Measurements from ENCODE around the gene SAMD13. TPM values are rescaled to one million over a fixed set of nuclear protein-coding genes. Genes with fewer than 3 reads are reported as not detected.

The SAMD13 gene
- total and polyA plus RNA-seq, 7 experiments from 2014 or later, result 0.27 to 0.75 (median 0.43) TPM; not detected in 2

GRCh38 chr1:84268346-84268745 lies 33.2 kb upstream of the SAMD13 start:
- Histone ChIP-seq H3K4me3 (ENCODE audit: low read length) (no peak overlapping the region), H3K36me3 (ENCODE audit: control insufficient read depth in 2 of 3, insufficient read depth in 3 of 3, low read length in 3 of 3) (no peaks in the 10 kb centered on the region), H3K4me1 (ENCODE audit: control insufficient read depth in 2 of 2, insufficient read depth in 2 of 2, low read length in 2 of 2) (no peaks in the 10 kb centered on the region), H3K27me3 (ENCODE audit: control insufficient read depth in 2 of 2, insufficient read depth in 2 of 2, low read length in 2 of 2) (no peaks in the 10 kb centered on the region), H3K27ac (ENCODE audit: low read depth, low read length) (no peak overlapping the region), H3K9me3 (ENCODE audit: control insufficient read depth in 2 of 3, low read length in 3 of 3) (no peaks in the 10 kb centered on the region)
- no peak overlapping the region for H3K27ac Mint-ChIP-seq
- H3K9me3 Mint-ChIP-seq, result no peaks in the 10 kb centered on the region
- DNase-seq (no peak), ATAC-seq (no peak)
- no peaks in the 10 kb centered on the region for H3K36me3 Mint-ChIP-seq
- no peak overlapping the region for H3K4me3 Mint-ChIP-seq
- peaks cover 8 to 11% (median 10%) of the 10 kb centered on the region in 7 donors for H3K4me1 Mint-ChIP-seq
- ChIA-PET CTCF (no interaction called here), POLR2A (no interaction called here)
- no peaks in the 10 kb centered on the region for H3K27me3 Mint-ChIP-seq
- intact Hi-C loops (cut with micrococcal nuclease), result no loop called here

DNA sequence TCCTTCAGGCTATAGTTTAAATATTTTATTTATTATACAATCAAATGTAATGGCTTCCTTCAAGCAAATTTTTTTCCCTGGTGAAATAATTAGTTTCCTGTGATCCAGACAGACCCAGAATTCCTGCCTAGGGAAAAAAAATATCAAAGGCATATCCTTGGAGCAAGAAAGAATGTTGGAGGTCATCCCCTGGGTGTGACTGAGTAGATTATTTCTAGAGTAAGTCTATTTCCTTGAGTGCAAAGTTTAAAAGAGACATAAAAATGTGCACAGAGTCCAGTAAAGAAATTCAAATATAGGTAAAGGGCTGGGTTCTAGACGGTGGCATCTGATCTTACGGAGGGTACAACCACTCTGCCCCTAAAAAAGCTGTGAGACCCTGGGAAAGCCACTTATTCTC lies 32.2 kb upstream of the SAMD13 start:
- no peak overlapping the region for H3K4me3 Mint-ChIP-seq
- intact Hi-C loops (cut with micrococcal nuclease), result no loop called here
- DNase-seq, result no peak
- ChIA-PET POLR2A (interaction anchor here (0.6 kb wide), 1 partner anchor 20 kb away, joined by 3 read pairs; no protein-coding TSS in a partner anchor), CTCF (no interaction called here)
- H3K27ac Mint-ChIP-seq, result no peak overlapping the region
- H3K4me1 ChIP-seq (ENCODE audit: control insufficient read depth in 2 of 2, insufficient read depth in 2 of 2, low read length in 2 of 2), result no peaks in the 10 kb centered on the region
- H3K27me3 ChIP-seq (ENCODE audit: control insufficient read depth in 2 of 2, insufficient read depth in 2 of 2, low read length in 2 of 2), result no peaks in the 10 kb centered on the region
- H3K9me3 ChIP-seq (ENCODE audit: control insufficient read depth in 2 of 3, low read length in 3 of 3), result no peaks in the 10 kb centered on the region
- H3K4me3 ChIP-seq (ENCODE audit: low read length), result no peak overlapping the region
- H3K27me3 Mint-ChIP-seq, result peaks cover 0 to 3% (median 0%) of the 10 kb centered on the region in 5 donors
- H3K36me3 Mint-ChIP-seq, result no peaks in the 10 kb centered on the region
- no peak overlapping the region for H3K27ac ChIP-seq (ENCODE audit: low read depth, low read length)
- peaks cover 0 to 3% (median 0%) of the 10 kb centered on the region in 11 donors for H3K9me3 Mint-ChIP-seq
- H3K4me1 Mint-ChIP-seq, result peaks cover 8 to 11% (median 10%) of the 10 kb centered on the region in 7 donors
- no peak for ATAC-seq
- H3K36me3 ChIP-seq (ENCODE audit: control insufficient read depth in 2 of 3, insufficient read depth in 3 of 3, low read length in 3 of 3), result no peaks in the 10 kb centered on the region

DNA sequence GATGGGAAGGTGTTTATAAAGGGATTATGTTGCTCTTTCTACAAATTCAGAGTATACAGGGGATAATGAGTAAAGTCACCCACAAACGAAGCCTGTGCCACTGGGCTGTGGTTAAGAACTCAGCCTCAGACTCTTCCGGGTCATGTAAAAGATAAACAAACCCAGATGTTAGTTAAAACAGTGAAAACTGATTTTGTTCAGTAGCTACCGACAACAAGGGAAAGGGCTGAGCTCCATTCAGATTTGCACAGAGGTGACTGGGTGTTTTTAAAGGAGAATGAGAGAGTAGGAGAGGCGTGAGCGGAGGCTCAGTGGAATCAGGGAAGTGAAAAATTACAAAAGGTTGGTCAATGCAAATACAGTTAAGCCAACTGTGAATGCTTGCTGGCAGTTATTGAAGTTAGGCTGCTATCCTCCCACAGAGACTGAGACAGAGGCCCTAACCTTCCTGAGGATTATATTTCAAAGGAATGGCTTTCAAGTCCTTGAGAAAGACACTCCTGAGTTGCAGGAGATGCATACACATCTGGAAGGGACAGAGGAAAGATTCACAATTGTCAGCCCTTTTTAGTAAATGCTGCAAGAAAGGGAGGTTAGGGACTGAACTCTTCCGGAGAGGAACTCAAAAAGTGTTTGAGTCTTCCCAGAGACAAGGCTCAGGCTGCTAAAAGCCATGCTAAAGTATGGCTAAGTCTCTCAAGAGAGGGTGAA lies 29.9 kb upstream of the SAMD13 start:
- H3K4me1 ChIP-seq (ENCODE audit: control insufficient read depth in 2 of 2, insufficient read depth in 2 of 2, low read length in 2 of 2), result no peaks in the 10 kb centered on the region
- ATAC-seq (peak; percentile 62), DNase-seq (peak in 1 of 9 donors; percentile 22)
- peaks cover 0 to 3% (median 0%) of the 10 kb centered on the region in 5 donors for H3K27me3 Mint-ChIP-seq
- H3K27me3 ChIP-seq (ENCODE audit: control insufficient read depth in 2 of 2, insufficient read depth in 2 of 2, low read length in 2 of 2), result no peaks in the 10 kb centered on the region
- no peak overlapping the region for H3K27ac ChIP-seq (ENCODE audit: low read depth, low read length)
- intact Hi-C loops (cut with micrococcal nuclease), result no loop called here
- H3K27ac Mint-ChIP-seq, result peak overlapping the region in 7 of 9 donors; percentile 11 to 84 (median 42)
- H3K9me3 Mint-ChIP-seq, result peaks cover 0 to 3% (median 0%) of the 10 kb centered on the region in 11 donors
- no peaks in the 10 kb centered on the region for H3K36me3 ChIP-seq (ENCODE audit: control insufficient read depth in 2 of 3, insufficient read depth in 3 of 3, low read length in 3 of 3)
- peaks cover 8 to 11% (median 10%) of the 10 kb centered on the region in 7 donors for H3K4me1 Mint-ChIP-seq
- ChIA-PET CTCF (no interaction called here), POLR2A (no interaction called here)
- H3K4me3 ChIP-seq (ENCODE audit: low read length), result no peak overlapping the region
- H3K36me3 Mint-ChIP-seq, result no peaks in the 10 kb centered on the region
- peak overlapping the region in 7 of 10 donors; percentile 4 to 53 (median 26) for H3K4me3 Mint-ChIP-seq
- H3K9me3 ChIP-seq (ENCODE audit: control insufficient read depth in 2 of 3, low read length in 3 of 3), result no peaks in the 10 kb centered on the region

GRCh38 chr1:84272401-84272800 lies 29.1 kb upstream of the SAMD13 start:
- peaks cover 8 to 11% (median 10%) of the 10 kb centered on the region in 7 donors for H3K4me1 Mint-ChIP-seq
- ChIA-PET CTCF (no interaction called here), POLR2A (no interaction called here)
- ATAC-seq, result no peak
- H3K27ac ChIP-seq (ENCODE audit: low read depth, low read length), result no peak overlapping the region
- peak overlapping the region in 3 of 9 donors; percentile 26 to 62 (median 37) for H3K27ac Mint-ChIP-seq
- H3K27me3 ChIP-seq (ENCODE audit: control insufficient read depth in 2 of 2, insufficient read depth in 2 of 2, low read length in 2 of 2), result no peaks in the 10 kb centered on the region
- no peaks in the 10 kb centered on the region for H3K9me3 ChIP-seq (ENCODE audit: control insufficient read depth in 2 of 3, low read length in 3 of 3)
- peaks cover 0 to 3% (median 0%) of the 10 kb centered on the region in 11 donors for H3K9me3 Mint-ChIP-seq
- intact Hi-C loops (cut with micrococcal nuclease), result no loop called here
- H3K4me3 Mint-ChIP-seq, result no peak overlapping the region
- H3K27me3 Mint-ChIP-seq, result peaks cover 0 to 3% (median 0%) of the 10 kb centered on the region in 5 donors
- no peaks in the 10 kb centered on the region for H3K4me1 ChIP-seq (ENCODE audit: control insufficient read depth in 2 of 2, insufficient read depth in 2 of 2, low read length in 2 of 2)
- no peaks in the 10 kb centered on the region for H3K36me3 ChIP-seq (ENCODE audit: control insufficient read depth in 2 of 3, insufficient read depth in 3 of 3, low read length in 3 of 3)
- no peak overlapping the region for H3K4me3 ChIP-seq (ENCODE audit: low read length)
- no peaks in the 10 kb centered on the region for H3K36me3 Mint-ChIP-seq
- DNase-seq, result no peak

- POLR2A ChIA-PET, result no interaction called here
- CTCF ChIA-PET, result no interaction called here
- Mint-ChIP-seq H3K4me3 (no peak overlapping the region), H3K36me3 (no peaks in the 10 kb centered on the region), H3K27ac (no peak overlapping the region), H3K27me3 (peaks cover 0 to 5% (median 1%) of the 10 kb centered on the region in 5 donors), H3K9me3 (peaks cover 0 to 3% (median 0%) of the 10 kb centered on the region in 11 donors), H3K4me1 (peaks cover 0 to 1% (median 0%) of the 10 kb centered on the region in 7 donors)
- Histone ChIP-seq H3K4me1 (ENCODE audit: control insufficient read depth in 2 of 2, insufficient read depth in 2 of 2, low read length in 2 of 2) (no peaks in the 10 kb centered on the region), H3K27ac (ENCODE audit: low read depth, low read length) (no peak overlapping the region), H3K4me3 (ENCODE audit: low read length) (no peak overlapping the region), H3K36me3 (ENCODE audit: control insufficient read depth in 2 of 3, insufficient read depth in 3 of 3, low read length in 3 of 3) (no peaks in the 10 kb centered on the region), H3K27me3 (ENCODE audit: control insufficient read depth in 2 of 2, insufficient read depth in 2 of 2, low read length in 2 of 2) (no peaks in the 10 kb centered on the region), H3K9me3 (ENCODE audit: control insufficient read depth in 2 of 3, low read length in 3 of 3) (no peaks in the 10 kb centered on the region)
- intact Hi-C loops (cut with micrococcal nuclease), result no loop called here
- DNase-seq (no peak), ATAC-seq (no peak)
These were observed 24.0 kb upstream of the SAMD13 start for GRCh38 chr1:84277343-84278059.

- H3K4me1 Mint-ChIP-seq, result peaks cover 0 to 1% (median 0%) of the 10 kb centered on the region in 7 donors
- peaks cover 0 to 3% (median 0%) of the 10 kb centered on the region in 11 donors for H3K9me3 Mint-ChIP-seq
- ATAC-seq, result peak; percentile 65
- Histone ChIP-seq H3K27me3 (ENCODE audit: control insufficient read depth in 2 of 2, insufficient read depth in 2 of 2, low read length in 2 of 2) (no peaks in the 10 kb centered on the region), H3K27ac (ENCODE audit: low read depth, low read length) (no peak overlapping the region), H3K4me1 (ENCODE audit: control insufficient read depth in 2 of 2, insufficient read depth in 2 of 2, low read length in 2 of 2) (no peaks in the 10 kb centered on the region), H3K9me3 (ENCODE audit: control insufficient read depth in 2 of 3, low read length in 3 of 3) (no peaks in the 10 kb centered on the region), H3K4me3 (ENCODE audit: low read length) (no peak overlapping the region), H3K36me3 (ENCODE audit: control insufficient read depth in 2 of 3, insufficient read depth in 3 of 3, low read length in 3 of 3) (no peaks in the 10 kb centered on the region)
- no peaks in the 10 kb centered on the region for H3K36me3 Mint-ChIP-seq
- no peak for DNase-seq
- POLR2A ChIA-PET, result no interaction called here
- intact Hi-C loops (cut with micrococcal nuclease), result no loop called here
- H3K27me3 Mint-ChIP-seq, result peaks cover 0 to 7% (median 5%) of the 10 kb centered on the region in 5 donors
- CTCF ChIA-PET, result interaction anchor here (0.6 kb wide), 2 partner anchors 191 to 721 kb away, joined by 3 to 6 read pairs; no protein-coding TSS in a partner anchor
- H3K4me3 Mint-ChIP-seq, result no peak overlapping the region
- H3K27ac Mint-ChIP-seq, result no peak overlapping the region
These were observed 22.6 kb upstream of the SAMD13 start for GRCh38 chr1:84278905-84279304.

All from naive thymus-derived CD4-positive, alpha-beta T cell (primary cell).